Activated CD4-positive, alpha-beta T cell treated with anti-CD3 and anti-CD28 coated beads, Interleukin-2, amount 10 ng/mL, durations not matched to agents 24 days and 14 days (primary cell): Measurements from ENCODE around the gene PTH1R. TPM values are rescaled to one million over a fixed set of nuclear protein-coding genes. Genes with fewer than 3 reads are reported as not detected.

Experiments
- DNase-seq: peaks from one replicate; pipeline ENCODE4 v3.0.0; 2022
- H3K27ac Mint-ChIP-seq: one replicate; pipeline ENCODE4 v1.8.0; 2022; ENCODE audit warnings: mild to moderate bottlenecking, mixed read lengths
- H3K27me3 Mint-ChIP-seq: one replicate; pipeline ENCODE4 v1.8.0; 2022; ENCODE audit warnings: mixed read lengths
- H3K36me3 Mint-ChIP-seq: one replicate; pipeline ENCODE4 v1.8.0; 2022; ENCODE audit warnings: low read depth, mild to moderate bottlenecking, mixed read lengths
- H3K4me1 Mint-ChIP-seq: one replicate; pipeline ENCODE4 v1.8.0; 2021; ENCODE audit warnings: mixed read lengths
- H3K4me3 Mint-ChIP-seq: one replicate; pipeline ENCODE4 v1.8.0; 2022; ENCODE audit warnings: mild to moderate bottlenecking, moderate library complexity, mixed read lengths
- H3K9me3 Mint-ChIP-seq: one replicate; pipeline ENCODE4 v1.8.0; 2021; ENCODE audit warnings: mixed read lengths
- intact Hi-C: fragments of 100-400 bp; cut with micrococcal nuclease; formaldehyde crosslinking; loops from one replicate; pipeline ENCODE4 v1.15.1; 2023
- total RNA-seq: library from RNA; stranded (reverse); gene quantifications from 2 replicates; pipeline ENCODE4 v1.2.3, GENCODE V29; 2022

The PTH1R gene
- total RNA-seq, 1 donor from 2014 or later, result not detected

- Mint-ChIP-seq H3K4me3 (no peak overlapping the region), H3K36me3 (no peaks in the 10 kb centered on the region), H3K9me3 (no peaks in the 10 kb centered on the region), H3K27ac (no peak overlapping the region), H3K4me1 (peaks cover 3% of the 10 kb centered on the region), H3K27me3 (peaks cover 34% of the 10 kb centered on the region)
- intact Hi-C loops, result no loop called here
- no peak for DNase-seq
Measured at GRCh38 chr3:46876313-46877300, 914 bp upstream of the PTH1R start.

GRCh38 chr3:46878781-46879436, 1.4 kb downstream of the PTH1R start:
- Mint-ChIP-seq H3K36me3 (no peaks in the 10 kb centered on the region), H3K9me3 (no peaks in the 10 kb centered on the region), H3K27ac (no peak overlapping the region), H3K27me3 (peaks cover 42% of the 10 kb centered on the region), H3K4me1 (peaks cover 2% of the 10 kb centered on the region), H3K4me3 (no peak overlapping the region)
- intact Hi-C loops, result no loop called here
- no peak for DNase-seq

GRCh38 chr3:46880884-46881595, 3.5 kb downstream of the PTH1R start:
- no peaks in the 10 kb centered on the region for H3K36me3 Mint-ChIP-seq
- no peaks in the 10 kb centered on the region for H3K9me3 Mint-ChIP-seq
- H3K4me1 Mint-ChIP-seq, result peaks cover 2% of the 10 kb centered on the region
- H3K27me3 Mint-ChIP-seq, result peaks cover 56% of the 10 kb centered on the region
- no peak overlapping the region for H3K27ac Mint-ChIP-seq
- DNase-seq, result no peak
- peak overlapping the region; percentile 55 for H3K4me3 Mint-ChIP-seq
- intact Hi-C loops, result no loop called here

GRCh38 chr3:46881596-46882376, 4.3 kb downstream of the PTH1R start:
- Mint-ChIP-seq H3K4me3 (peak overlapping the region; percentile 59), H3K4me1 (peaks cover 2% of the 10 kb centered on the region), H3K27me3 (peaks cover 61% of the 10 kb centered on the region), H3K27ac (no peak overlapping the region), H3K36me3 (no peaks in the 10 kb centered on the region), H3K9me3 (no peaks in the 10 kb centered on the region)
- intact Hi-C loops, result no loop called here
- peak; percentile 71 for DNase-seq

GRCh38 chr3:46882377-46883053, 5.0 kb downstream of the PTH1R start:
- H3K4me1 Mint-ChIP-seq, result peaks cover 2% of the 10 kb centered on the region
- H3K4me3 Mint-ChIP-seq, result peak overlapping the region; percentile 74
- peaks cover 63% of the 10 kb centered on the region for H3K27me3 Mint-ChIP-seq
- H3K27ac Mint-ChIP-seq, result no peak overlapping the region
- H3K36me3 Mint-ChIP-seq, result no peaks in the 10 kb centered on the region
- intact Hi-C loops, result no loop called here
- no peak for DNase-seq
- no peaks in the 10 kb centered on the region for H3K9me3 Mint-ChIP-seq

GRCh38 chr3:46883054-46883829, 5.7 kb downstream of the PTH1R start:
- no peak overlapping the region for H3K27ac Mint-ChIP-seq
- no peaks in the 10 kb centered on the region for H3K36me3 Mint-ChIP-seq
- peaks cover 68% of the 10 kb centered on the region for H3K27me3 Mint-ChIP-seq
- peaks cover 2% of the 10 kb centered on the region for H3K4me1 Mint-ChIP-seq
- no peak for DNase-seq
- H3K4me3 Mint-ChIP-seq, result peak overlapping the region; percentile 74
- H3K9me3 Mint-ChIP-seq, result no peaks in the 10 kb centered on the region
- intact Hi-C loops, result no loop called here

- H3K4me3 Mint-ChIP-seq, result peak overlapping the region; percentile 21
- peaks cover 2% of the 10 kb centered on the region for H3K4me1 Mint-ChIP-seq
- no peaks in the 10 kb centered on the region for H3K36me3 Mint-ChIP-seq
- no peak for DNase-seq
- intact Hi-C loops, result no loop called here
- H3K27me3 Mint-ChIP-seq, result peaks cover 69% of the 10 kb centered on the region
- H3K27ac Mint-ChIP-seq, result no peak overlapping the region
- H3K9me3 Mint-ChIP-seq, result no peaks in the 10 kb centered on the region
Measured at GRCh38 chr3:46883830-46884185, 6.3 kb downstream of the PTH1R start.

- intact Hi-C loops, result no loop called here
- no peaks in the 10 kb centered on the region for H3K36me3 Mint-ChIP-seq
- H3K9me3 Mint-ChIP-seq, result no peaks in the 10 kb centered on the region
- H3K4me1 Mint-ChIP-seq, result peaks cover 2% of the 10 kb centered on the region
- DNase-seq, result no peak
- H3K27me3 Mint-ChIP-seq, result peaks cover 64% of the 10 kb centered on the region
- no peak overlapping the region for H3K27ac Mint-ChIP-seq
- H3K4me3 Mint-ChIP-seq, result no peak overlapping the region
Measured at GRCh38 chr3:46884427-46884826, 6.9 kb downstream of the PTH1R start.

- intact Hi-C loops, result no loop called here
- H3K4me3 Mint-ChIP-seq, result no peak overlapping the region
- DNase-seq, result no peak
- no peak overlapping the region for H3K27ac Mint-ChIP-seq
- no peaks in the 10 kb centered on the region for H3K36me3 Mint-ChIP-seq
- H3K4me1 Mint-ChIP-seq, result peaks cover 2% of the 10 kb centered on the region
- H3K27me3 Mint-ChIP-seq, result peaks cover 62% of the 10 kb centered on the region
- H3K9me3 Mint-ChIP-seq, result no peaks in the 10 kb centered on the region
Measured at GRCh38 chr3:46884929-46885328, 7.4 kb downstream of the PTH1R start.

- no peak overlapping the region for H3K27ac Mint-ChIP-seq
- H3K4me1 Mint-ChIP-seq, result peaks cover 2% of the 10 kb centered on the region
- no peak overlapping the region for H3K4me3 Mint-ChIP-seq
- no peaks in the 10 kb centered on the region for H3K36me3 Mint-ChIP-seq
- peaks cover 58% of the 10 kb centered on the region for H3K27me3 Mint-ChIP-seq
- intact Hi-C loops, result no loop called here
- no peak for DNase-seq
- no peaks in the 10 kb centered on the region for H3K9me3 Mint-ChIP-seq
Measured at GRCh38 chr3:46885612-46886011, 8.1 kb downstream of the PTH1R start.

- Mint-ChIP-seq H3K9me3 (no peaks in the 10 kb centered on the region), H3K27me3 (peaks cover 69% of the 10 kb centered on the region), H3K27ac (no peak overlapping the region), H3K4me3 (no peak overlapping the region), H3K4me1 (peaks cover 3% of the 10 kb centered on the region), H3K36me3 (no peaks in the 10 kb centered on the region)
- no peak for DNase-seq
- intact Hi-C loops, result no loop called here
Measured at GRCh38 chr3:46887980-46888494, 10.5 kb downstream of the PTH1R start.

- DNase-seq, result no peak
- H3K4me1 Mint-ChIP-seq, result peaks cover 3% of the 10 kb centered on the region
- H3K36me3 Mint-ChIP-seq, result no peaks in the 10 kb centered on the region
- H3K27ac Mint-ChIP-seq, result no peak overlapping the region
- H3K27me3 Mint-ChIP-seq, result peaks cover 71% of the 10 kb centered on the region
- H3K4me3 Mint-ChIP-seq, result no peak overlapping the region
- no peaks in the 10 kb centered on the region for H3K9me3 Mint-ChIP-seq
- intact Hi-C loops, result no loop called here
Measured at GRCh38 chr3:46888705-46889104, 11.2 kb downstream of the PTH1R start.
